Kidney capillary endothelial cell (primary cell): ENCODE measurements around the gene PBX4.
"Not testable (repeated sequence)": the region's sequence is repeated elsewhere in the genome, so short reads cannot be mapped to it uniquely, and the experiment has no call there.

Experiments
- DNase-seq: peaks from one replicate; pipeline ENCODE4 v3.0.0-alpha.2; 2018; ENCODE audit warnings: low spot score

PBX4 gene, protein sequence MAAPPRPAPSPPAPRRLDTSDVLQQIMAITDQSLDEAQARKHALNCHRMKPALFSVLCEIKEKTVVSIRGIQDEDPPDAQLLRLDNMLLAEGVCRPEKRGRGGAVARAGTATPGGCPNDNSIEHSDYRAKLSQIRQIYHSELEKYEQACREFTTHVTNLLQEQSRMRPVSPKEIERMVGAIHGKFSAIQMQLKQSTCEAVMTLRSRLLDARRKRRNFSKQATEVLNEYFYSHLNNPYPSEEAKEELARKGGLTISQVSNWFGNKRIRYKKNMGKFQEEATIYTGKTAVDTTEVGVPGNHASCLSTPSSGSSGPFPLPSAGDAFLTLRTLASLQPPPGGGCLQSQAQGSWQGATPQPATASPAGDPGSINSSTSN

DNA sequence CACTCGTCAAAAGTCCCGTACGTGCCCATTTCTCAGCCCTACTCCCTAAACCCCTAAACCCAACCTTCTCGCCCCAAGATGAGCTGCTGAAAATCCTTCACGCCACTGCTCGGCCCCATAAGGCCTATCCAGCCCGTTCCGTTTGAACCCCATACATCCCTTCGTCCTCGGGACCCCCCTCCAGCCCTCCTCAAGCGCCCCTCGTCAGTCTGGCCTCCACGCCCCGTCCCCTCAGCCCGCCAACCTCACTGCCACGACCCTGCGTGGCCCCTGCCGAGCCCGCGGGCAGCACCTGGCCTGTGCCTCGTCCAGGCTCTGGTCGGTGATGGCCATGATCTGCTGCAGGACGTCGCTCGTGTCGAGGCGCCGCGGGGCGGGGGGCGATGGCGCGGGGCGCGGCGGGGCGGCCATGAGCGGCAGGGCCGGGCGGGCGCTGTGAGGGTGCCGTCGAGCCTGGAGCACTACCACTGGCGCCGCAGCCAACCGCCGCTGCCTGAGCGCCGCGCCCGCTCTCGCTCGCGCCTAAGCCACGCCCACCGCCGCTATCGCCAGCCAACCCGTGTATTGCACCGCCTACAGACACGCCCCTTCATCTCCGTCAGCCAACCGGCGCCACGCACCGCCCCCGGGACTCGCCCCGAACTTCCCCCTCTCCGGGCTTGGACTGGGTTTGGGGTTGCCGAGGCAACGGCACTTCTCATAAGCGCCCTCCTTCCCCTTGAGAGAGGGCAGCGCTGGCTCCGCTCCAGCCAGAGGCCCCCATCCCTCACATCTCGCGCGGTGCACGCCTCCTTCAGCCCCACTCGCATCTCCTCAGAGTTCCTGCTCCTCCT lies at the start of gene PBX4:
Gene PBX4 (minus strand): TSS at position 469 of the 833 bp plus-strand sequence. CDS start 58 bp downstream, at position 411.
- peak; percentile 54 for DNase-seq

DNA sequence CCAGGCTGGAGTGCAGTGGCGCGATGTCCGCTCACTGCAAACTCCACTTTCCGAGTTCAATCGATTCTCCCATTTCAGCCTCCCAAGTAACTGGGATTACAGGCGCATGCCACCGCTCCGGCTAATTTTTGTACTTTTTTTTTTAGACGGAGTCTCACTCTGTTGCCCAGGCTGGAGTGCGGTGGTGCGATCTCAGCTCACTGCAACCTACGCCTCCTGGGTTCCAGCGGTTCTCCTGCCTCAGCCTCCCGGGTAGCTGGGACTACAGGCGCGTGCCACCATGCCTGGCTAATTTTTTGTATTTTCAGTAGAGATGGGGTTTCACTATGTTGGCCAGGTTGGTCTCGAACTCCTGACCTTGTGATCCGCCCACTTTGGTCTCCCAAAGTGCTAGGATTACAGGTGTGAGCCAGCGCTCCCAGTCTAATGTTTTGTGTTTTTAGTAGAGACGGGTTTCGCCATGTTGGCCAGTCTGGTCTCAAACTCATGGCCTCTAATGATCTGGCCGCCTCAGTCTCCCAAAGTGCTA lies 47.0 kb upstream of the PBX4 start:
- not testable (repeated sequence) for DNase-seq

DNA sequence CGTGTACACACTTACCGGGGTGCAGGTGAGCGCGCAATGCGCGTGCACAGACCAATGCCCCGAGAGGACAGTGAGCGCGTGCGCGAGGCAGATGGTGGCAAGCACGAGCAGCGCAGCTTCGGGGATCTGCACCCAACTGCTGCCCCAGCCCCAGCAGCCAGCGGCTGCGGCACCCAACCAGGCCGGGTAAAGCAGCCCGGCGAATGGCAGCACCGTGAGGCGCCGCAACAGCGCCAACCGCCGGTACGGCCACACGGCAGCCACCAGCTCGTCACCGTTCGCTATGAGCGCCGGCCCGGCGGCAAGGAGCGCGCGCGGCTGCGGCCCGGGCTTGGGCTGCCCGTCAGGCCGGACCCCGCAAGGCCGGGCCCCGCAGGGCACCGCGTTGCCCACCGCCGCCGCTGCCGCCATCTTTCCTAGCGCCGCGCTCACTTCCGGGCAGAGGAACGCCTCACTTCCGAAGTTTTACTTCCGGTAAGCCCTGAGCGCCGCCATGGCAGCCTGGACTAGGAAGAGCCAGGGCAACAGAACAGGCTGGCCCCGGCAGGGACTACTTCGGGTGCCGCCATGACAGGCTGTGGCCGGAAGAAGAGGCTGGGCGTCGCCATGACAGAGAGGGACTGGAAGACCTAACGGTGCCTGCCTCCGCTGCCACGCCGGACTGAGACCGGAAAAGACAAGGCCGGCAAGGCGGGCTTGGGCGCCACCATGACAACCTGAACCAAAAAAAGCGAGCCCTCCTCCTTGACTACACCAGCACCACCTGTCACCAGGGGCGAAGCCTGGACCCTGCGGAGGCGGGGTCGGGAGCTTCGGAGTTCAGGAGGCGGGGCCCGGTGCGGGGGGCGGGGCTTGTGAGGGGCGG lies 45.0 kb upstream of the PBX4 start, which contains the start of gene ATP13A1:
Gene ATP13A1 (minus strand): TSS at position 421 of the 865 bp plus-strand sequence. CDS start 10 bp downstream, at position 411.
- DNase-seq = peak; percentile 93

DNA sequence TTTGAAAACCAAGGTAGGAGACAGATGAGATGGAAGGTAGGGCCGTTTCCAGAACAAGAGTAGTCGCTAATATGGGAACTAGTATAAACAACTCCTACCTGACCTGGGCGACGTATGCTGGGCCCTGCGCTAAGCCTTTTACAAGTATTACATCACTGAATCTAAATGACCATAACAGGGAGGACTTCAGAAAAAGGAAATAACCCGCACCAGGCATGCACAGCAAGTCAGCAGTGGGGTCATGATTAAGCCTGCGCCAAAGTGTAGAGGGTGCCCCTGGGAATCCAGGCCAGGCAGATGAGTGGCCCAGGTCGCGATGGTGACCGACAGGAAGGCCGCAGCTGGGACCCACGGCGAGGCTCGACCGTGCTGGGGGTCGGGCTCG lies 44.4 kb upstream of the PBX4 start:
- peak; percentile 6 for DNase-seq

DNA sequence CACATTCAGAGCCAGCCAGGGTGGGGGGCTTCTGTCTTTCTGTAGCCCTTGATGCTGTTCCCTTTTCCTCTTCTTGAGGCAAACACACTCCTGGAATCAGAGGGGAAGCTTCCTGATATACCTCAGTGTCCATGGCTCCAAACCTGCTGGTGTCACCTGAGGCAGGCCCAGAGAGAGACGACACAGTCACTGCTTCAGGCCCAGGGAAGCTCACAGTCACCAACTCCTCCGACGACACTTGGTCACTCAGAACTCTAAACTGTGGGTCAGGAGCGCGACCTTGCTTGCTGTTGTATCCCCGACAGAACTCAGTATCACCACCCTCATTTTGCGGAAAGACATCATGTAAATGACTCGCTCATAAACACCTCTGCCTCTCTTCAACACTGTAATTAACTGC lies 43.9 kb upstream of the PBX4 start:
- DNase-seq = no peak

DNA sequence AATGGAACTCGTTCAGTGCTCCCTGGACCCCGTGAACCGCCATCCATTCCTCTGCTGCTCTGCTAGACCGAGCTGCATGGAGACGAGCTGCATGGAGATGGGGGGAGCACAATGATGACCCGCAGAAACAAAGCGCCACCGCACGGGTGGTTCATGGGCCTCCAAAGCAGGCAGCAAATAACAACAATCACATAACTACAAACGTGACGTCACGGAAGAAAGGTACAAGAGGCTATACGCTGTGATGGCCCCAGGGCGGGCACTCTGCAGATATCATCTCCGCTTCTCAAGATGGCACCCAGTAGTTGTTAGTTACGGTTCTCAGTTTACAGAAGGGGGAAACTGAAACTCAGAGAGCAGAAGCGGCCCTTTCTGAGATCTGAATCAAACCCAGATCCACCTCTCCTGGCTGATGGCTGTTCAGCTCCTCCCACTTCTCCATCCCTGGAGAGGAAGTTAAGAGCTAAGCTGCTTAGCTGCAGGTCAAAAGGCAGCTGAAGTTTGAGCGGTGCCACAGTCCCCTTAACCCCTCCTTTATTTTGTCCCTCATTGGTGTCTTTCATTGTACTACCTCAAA lies 43.3 kb upstream of the PBX4 start:
- no peak for DNase-seq

DNA sequence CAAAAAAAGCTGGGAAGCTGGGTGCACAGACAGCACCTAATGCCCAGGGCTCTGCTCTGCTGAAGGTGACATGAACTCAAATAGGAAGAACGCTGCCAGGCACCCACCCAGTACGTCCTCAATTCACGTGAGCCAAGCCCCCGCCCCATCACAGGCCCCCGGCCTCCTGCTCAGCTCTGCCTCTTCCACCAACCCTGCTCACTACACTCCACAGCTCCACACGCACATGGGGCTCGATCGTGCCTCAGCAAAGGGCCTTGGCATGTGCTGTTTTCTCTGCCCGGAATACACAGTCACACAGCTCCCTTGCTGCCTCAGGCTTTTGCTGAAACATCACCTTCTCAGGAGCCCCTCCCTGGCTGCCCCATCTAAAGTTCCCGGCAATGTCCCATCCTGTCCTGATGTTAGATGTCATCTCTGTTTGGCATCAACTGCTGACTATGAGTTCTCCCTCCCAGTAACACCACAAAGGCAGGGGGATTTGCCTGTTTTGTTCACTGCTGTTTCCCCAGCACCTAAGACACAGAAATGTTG lies 42.7 kb upstream of the PBX4 start:
- no peak for DNase-seq

DNA sequence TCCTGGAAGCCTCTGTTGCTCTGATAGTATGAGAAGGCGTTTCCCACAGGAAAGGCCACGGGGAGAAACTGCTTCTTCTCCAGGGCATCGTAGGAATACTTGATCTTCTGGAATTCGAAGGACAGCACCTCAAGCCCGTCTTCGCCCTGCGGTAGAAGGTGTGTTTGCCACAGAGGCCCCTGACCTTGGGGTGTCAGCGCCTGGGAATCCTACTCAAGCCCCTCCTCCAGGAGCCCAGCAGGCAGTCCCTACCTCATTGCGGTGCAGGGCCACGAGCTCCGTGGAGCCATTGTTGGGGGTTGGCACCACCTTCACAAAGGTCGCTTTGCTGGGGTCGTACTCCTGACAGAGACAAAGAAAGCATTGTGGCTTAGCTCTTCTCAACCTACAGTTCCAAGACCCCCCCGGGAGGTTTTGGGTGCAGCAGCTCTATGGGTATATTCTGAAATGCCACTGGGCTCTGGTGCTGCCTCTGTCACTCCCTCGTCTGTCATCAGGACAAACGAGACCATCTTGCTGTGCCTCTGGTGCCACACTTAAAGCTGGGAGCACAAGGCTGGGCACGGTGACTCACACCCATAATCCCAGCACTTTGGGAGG lies 41.3 kb upstream of the PBX4 start:
- no peak for DNase-seq

DNA sequence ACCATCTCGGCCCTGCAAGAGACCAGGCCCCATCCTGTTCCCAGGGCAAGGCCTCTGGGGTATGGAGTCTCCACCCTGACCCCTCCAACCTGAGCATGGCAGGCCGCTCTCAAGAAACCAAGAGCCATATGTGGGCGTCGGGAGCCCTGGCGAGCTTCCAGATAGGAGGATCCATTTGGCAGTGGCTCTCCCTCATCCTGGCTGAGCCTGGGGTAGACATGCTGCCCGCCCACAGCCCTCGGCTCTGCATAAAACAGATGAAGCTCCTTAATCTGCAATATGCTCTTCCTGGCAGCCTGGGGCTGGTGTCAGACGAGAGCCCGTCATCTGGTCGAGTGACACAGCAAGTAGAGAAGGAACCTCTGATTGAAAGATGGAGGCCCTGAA lies 38.9 kb upstream of the PBX4 start:
- DNase-seq = no peak

DNA sequence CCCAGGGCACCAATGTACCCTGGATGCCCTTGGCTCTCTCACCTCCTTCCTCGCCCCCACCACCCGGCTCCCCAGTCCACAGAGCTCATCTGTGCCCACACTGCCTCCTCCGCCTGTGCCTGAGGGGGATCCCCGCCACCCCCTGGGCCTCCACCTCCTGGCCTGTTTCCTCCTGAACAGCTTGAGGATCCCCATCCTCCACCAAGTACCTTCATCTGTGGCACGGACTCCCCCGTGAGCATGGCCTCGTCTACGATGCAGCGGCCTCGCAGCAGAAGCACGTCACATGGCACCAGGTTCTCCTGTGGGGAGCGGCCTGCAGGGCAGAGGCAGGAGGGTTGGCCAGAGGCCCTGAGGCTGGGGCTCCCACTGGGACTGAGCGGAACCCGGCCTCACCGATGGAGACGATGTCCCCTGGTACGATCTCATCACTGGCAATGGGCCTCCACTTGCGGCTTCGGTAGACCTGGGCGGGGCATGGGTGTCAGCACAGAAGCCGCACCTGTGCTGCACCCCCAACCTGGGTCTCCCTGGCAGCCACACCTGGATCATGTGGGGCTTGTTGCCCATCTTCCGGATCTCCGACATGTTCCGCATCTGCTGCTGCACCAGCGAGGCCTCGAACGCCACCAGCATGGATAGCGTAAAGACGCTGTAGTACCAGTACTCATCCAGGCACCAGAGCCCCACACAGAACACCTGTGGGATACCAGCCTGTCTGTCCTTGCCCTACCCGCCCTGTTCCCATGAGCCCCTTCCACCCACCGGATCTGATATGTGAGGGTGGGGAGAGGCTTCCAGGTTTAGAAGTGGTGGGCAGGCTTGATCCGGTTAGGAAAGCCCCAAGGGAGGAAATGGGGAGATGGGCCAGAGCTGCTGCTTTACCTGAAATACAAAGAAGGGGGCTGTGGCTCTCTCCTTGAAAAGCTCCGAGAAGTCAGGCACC lies 38.2 kb upstream of the PBX4 start:
- DNase-seq = no peak

DNA sequence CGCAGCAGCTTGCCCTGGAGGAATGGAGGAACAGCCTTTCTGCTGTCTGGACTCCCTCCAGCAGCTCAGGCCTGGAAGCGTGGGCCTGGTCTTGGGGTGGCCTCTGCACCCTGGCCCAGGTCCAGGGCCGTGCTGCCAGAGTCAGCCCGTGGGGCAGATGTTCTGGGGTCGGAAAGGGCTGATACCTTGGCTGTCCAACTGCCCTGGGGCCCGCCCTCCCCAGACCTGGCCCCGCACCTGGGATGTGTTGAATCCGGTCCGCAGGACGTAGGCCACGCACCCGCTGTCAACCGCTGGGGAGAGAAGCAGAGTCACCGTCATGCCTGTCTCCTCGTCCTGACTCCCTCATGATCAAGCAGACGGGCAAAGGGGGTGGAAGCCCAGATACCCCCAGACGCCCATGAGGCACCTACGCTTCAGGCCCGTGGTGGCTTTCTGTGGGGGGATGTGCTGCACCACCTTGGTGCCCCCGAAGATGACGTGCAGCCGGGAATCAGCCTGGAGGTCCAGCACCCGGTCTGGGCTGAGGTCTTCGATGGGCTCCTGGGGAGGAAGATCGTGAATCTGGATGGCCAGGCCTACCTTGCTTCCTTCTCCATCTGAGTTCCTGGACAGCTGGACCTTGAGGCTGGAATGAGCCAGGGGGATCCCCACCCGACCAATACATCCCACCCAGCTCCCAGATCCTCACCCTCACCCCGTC lies 37.3 kb upstream of the PBX4 start:
- no peak for DNase-seq

DNA sequence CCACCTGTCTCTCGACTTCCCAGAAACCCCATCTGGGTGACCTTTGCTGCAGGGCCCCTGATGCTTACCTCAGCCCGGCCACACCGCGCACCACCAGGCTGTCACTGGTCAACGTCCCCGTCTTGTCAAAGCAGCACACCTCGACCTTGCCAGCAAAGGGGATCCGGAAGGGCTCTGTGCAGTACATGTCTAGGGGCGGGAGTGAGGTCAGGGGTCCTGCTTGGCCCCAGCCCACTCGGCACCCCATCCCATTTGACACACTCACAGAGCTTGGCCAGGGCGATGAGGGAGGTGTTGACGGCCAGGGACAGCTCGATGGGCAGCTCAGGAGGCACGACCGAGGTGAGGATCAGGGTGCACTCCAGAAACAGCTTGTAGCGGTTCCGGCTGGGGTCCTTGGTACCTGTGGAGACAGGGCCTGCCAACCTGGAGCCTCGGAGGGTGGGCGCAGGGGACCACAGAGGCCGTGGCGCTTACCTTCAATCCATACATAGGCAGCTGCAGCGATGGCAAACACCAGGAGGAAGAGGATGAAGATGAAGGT lies 36.6 kb upstream of the PBX4 start:
- DNase-seq = no peak

DNA sequence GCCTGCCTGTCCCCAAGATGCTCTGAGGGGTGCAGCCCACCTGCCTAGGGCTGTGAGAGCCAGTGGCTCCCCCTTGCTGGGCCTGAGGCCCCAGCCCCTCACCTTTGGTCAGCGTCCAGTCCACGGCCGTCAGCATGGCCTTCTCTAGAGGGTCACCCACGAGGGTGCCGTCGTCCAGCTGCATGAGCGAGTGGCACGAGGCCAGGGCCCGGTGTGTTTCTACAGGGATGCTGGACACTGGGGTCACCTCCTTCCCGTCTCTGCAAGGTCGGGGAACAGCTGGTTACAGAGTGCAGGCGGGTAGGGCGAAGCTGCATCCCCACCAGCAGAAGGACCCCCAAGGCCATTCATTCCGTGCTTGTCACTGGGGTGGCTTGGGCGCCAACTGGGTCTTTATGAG lies 36.0 kb upstream of the PBX4 start:
- no peak for DNase-seq

DNA sequence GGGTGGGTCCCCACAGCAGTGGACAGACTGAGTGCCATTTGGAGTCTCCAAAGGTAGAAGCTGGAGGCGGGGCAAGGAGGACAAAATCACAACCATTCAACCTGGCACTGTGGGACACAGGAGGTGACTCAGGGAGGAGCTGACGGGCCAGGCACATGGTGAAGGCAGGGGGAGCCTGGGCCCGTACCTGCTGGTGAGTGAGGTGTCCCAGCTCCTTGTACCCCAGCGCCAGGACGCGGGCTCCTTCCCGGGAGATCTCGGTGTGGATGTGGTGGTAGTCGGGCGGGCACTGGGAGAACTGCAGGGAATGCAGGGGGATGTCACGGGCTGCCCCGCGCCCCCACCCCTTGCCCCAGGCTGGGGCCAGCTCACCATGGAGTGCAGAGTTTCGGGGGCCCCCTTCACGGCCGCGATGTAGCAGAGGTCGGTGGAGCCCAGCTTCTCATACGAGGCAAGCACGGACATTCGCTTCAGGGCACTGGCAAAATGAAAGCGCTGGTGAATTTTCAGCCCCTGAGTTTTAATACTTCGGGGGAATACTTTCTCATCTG lies 35.2 kb upstream of the PBX4 start:
- DNase-seq = no peak

DNA sequence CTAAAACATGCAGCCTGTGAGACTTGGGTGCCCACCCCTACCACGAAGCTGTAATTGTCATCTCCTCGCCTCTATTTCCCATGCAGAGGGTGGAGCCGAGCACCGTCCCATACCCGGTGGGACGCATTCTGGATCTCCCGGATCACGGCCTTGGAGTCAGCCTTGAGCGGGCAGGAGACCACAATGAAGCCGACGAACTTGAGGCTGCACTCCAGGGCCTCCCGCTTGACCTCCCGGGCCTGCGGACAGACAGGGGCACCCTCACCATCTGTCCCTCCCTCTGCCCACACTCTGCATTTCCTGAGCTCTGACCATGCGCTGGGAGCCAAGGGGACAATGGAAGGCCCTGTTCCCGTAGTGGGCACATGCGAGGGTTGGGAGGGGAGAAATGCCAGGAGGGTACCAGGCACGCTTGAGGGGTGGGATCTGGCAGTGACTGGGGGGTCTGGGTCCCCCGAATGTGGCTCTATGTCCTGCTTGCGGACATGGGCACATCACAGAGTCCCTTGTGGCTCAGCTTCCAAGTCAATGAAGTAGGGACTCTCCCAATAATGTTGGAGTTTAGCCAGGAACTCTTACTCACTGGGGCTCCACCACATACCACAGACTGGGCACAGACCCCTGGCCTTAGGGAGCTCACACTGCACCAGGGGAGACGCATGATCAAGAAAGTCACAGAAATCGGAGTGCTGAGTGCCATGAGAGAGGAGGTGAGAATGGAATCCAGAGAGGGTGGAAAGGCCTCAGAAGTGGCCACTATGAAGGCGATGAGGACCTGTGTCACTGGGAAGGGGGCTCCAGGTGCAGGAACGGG lies 34.2 kb upstream of the PBX4 start:
- DNase-seq = no peak

DNA sequence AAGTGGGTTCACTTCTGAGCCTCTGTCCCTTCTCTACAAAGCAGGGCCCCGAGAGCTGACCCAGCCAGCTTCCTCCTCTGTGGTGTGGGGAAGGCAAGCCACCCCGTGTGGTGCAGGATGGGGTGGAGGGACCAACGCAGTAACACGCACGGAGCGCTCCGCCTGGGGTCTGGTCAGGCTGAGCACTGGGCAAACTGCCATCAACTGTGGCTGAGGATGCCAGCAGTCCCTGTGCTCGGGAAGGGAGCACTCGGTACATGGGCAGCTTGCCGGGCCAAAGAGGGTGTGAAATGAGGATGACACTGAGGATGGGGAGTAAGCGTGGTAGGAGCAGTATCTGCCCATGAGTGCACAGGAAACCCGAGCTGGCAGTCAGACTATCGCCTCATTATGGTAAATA lies 32.6 kb upstream of the PBX4 start:
- DNase-seq = no peak

DNA sequence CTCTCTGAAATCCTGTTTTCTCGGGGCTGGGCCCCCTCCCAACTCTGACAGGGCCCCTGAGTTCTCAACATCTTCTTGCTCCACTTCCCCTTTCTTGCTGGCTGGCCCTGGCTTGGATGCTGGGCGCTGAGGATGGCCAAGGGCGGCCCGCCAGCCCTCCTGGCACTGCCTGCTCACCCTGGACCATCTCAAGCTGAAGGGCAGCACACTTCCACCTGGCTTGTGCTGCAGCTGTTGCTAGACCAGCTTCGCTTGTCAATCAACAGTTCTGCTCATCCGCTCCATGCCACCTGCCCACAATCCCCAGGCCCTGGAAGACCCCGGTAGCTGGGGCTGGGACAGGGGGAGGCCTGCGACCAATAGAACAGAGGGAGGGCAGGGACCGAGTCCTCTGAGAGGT lies 31.8 kb upstream of the PBX4 start:
- DNase-seq = no peak

DNA sequence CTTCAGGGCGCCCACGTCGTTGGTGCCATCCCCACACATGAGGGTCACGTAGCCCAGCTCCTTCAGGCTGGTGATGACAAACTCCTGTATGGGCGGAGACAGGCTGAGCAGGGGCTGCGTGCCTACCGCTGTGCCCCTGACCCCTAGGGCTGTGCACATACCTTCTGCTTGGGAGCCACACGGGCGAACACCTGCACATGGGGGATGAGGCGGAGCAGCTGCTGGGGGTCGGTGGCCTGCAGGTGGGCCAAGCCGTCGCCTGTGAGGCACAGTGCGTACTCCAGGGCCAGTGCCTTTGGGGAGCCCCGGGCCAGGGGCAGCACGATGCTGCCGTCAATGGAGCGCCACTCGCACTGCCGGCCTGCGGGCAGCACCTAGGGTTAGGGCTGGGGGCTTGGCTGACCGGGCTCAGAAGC lies 31.1 kb upstream of the PBX4 start:
- no peak for DNase-seq
